Right ventricle myocardium superior (tissue), 1 donor: Measurements from ENCODE around the gene GTF2F1. TPM values are rescaled to one million over a fixed set of nuclear protein-coding genes. Genes with fewer than 3 reads are reported as not detected.

Experiments
- ATAC-seq: fragments of 200-7000 bp; cut with Tn5 transposase; one replicate; pipeline ENCODE4 v1.9.1; 2020; ENCODE audit warnings: mild to moderate bottlenecking; ENCODE audit not compliant: poor library complexity
- DNase-seq: peaks from one replicate; pipeline ENCODE4 v3.0.0-alpha.2; 2020
- intact Hi-C: fragments of 100-400 bp; cut with DNase I; formaldehyde crosslinking; loops from one replicate; pipeline ENCODE4 v1.11.2; 2022
- microRNA-seq: library from miRNA; unstranded; fragments of <30 nt; microRNA quantifications from one replicate; pipeline ENCODE4 v1.2.0, GENCODE V29; 2020
- total RNA-seq: library from RNA; stranded (reverse); fragmentation: NEBNext Ultra II Directional; extraction: Animal tissue kit (Norgen Biotek cat#: 25700); gene quantifications from one replicate; pipeline ENCODE4 v1.2.1, GENCODE V29; 2021
- donor health status: DM: no; HTN: yes; CAD: no; lungs with severe emphysema.

Gene GTF2F1
- total RNA-seq, 1 donor from 2014 or later, result 30.5 TPM

GRCh38 chr19:6333439-6333838, 59.5 kb downstream of the GTF2F1 start, which contains the start of gene ACER1:
ACER1 (minus strand) TSS chr19:6333612; CDS start chr19:6333551, 61 bp downstream.
- DNase-seq (no peak), ATAC-seq (no peak)
- intact Hi-C loops, result no loop called here

Small RNAs within 50 kb of the gene (microRNA-seq; reads per million reads assigned to microRNA genes)
- gene MIR3940, result 1.3 reads per million
- gene MIR6790, result not detected
- not detected for gene MIR6885

Other genes starting within 250 kb of the GTF2F1 start
- 37.2 TPM for gene MLLT1, start 113.2 kb downstream of the GTF2F1 start, total RNA-seq
- gene ACER1, start 59.6 kb downstream of the GTF2F1 start, total RNA-seq, result not detected
- gene CLPP, start 31.6 kb downstream of the GTF2F1 start, total RNA-seq, result 79.7 TPM
- 134 TPM for gene ALKBH7, start 20.4 kb downstream of the GTF2F1 start, total RNA-seq
- 0.75 TPM for gene PSPN, start 17.2 kb downstream of the GTF2F1 start, total RNA-seq
- gene KHSRP, start 31.6 kb upstream of the GTF2F1 start, total RNA-seq, result 80.8 TPM
- not detected for gene SLC25A41, start 40.6 kb upstream of the GTF2F1 start, total RNA-seq
- 87.0 TPM for gene SLC25A23, start 66.6 kb upstream of the GTF2F1 start, total RNA-seq
- not detected for gene CRB3, start 71.1 kb upstream of the GTF2F1 start, total RNA-seq
- gene DENND1C, start 88.6 kb upstream of the GTF2F1 start, total RNA-seq, result 0.35 TPM
- 10.8 TPM for gene TUBB4A, start 109.1 kb upstream of the GTF2F1 start, total RNA-seq
- gene TNFSF9, start 137.9 kb upstream of the GTF2F1 start, total RNA-seq, result 0.51 TPM
- gene CD70, start 198.0 kb upstream of the GTF2F1 start, total RNA-seq, result not detected